GM23338 (cell line): ENCODE data around the gene DTX1. TPM values are rescaled to one million over a fixed set of nuclear protein-coding genes. Genes with fewer than 3 reads are reported as not detected.

Experiments used
- ATAC-seq: fragments of 200-7000 bp; cut with Tn5 transposase; 3 replicates; pipeline ENCODE4 v1.9.1; 2020
- DNase-seq: peaks from one replicate; pipeline ENCODE4 v3.0.0-alpha.2; 2015; ENCODE audit warnings: low spot score
- H2AFZ ChIP-seq: fragments of 200-600 bp; sonication (generic); 2 replicates; pipeline ENCODE4 v1.8.0; 2016; ENCODE audit warnings: antibody characterized with exemption, mild to moderate bottlenecking, moderate library complexity
- H3F3A ChIP-seq: fragments of 200-600 bp; sonication (generic); replicated peaks from 2 replicates; pipeline ENCODE4 v1.8.0; 2017; ENCODE audit warnings: antibody characterized with exemption, mixed run types, low read depth
- H3K27ac ChIP-seq: fragments of 200-600 bp; sonication (generic); 2 replicates; pipeline ENCODE4 v1.6.1; 2016; ENCODE audit warnings: low read depth
- H3K27me3 ChIP-seq: fragments of 200-600 bp; sonication (generic); 2 replicates; pipeline ENCODE4 v1.8.0; 2016; ENCODE audit warnings: mild to moderate bottlenecking, mixed run types, moderate library complexity; ENCODE audit not compliant: insufficient read depth
- H3K36me3 ChIP-seq: fragments of 200-600 bp; sonication (generic); 2 replicates; pipeline ENCODE4 v1.8.0; 2016; ENCODE audit warnings: mild to moderate bottlenecking; ENCODE audit not compliant: insufficient read depth
- H3K4me1 ChIP-seq: fragments of 200-600 bp; sonication (generic); 2 replicates; pipeline ENCODE4 v1.8.0; 2016; ENCODE audit warnings: mild to moderate bottlenecking, moderate library complexity; ENCODE audit not compliant: insufficient read depth
- H3K4me2 ChIP-seq: fragments of 200-600 bp; sonication (generic); 2 replicates; pipeline ENCODE4 v1.7.1; 2017; ENCODE audit warnings: mixed run types
- H3K4me3 ChIP-seq: fragments of 200-600 bp; sonication (generic); 2 replicates; pipeline ENCODE4 v1.6.1; 2016; ENCODE audit warnings: mixed run types
- H3K79me2 ChIP-seq: fragments of 200-600 bp; sonication (generic); replicated peaks from 2 replicates; pipeline ENCODE4 v1.8.0; 2017; ENCODE audit warnings: mild to moderate bottlenecking; ENCODE audit not compliant: insufficient read depth
- H3K9me2 ChIP-seq: fragments of 200-600 bp; sonication (generic); 2 replicates; pipeline ENCODE4 v1.8.0; 2017; ENCODE audit not compliant: insufficient read depth
- H4K20me1 ChIP-seq: fragments of 200-600 bp; sonication (generic); replicated peaks from 2 replicates; pipeline ENCODE4 v1.8.0; 2017; ENCODE audit warnings: mild to moderate bottlenecking; ENCODE audit not compliant: insufficient read depth
- H3K27ac Mint-ChIP-seq: 2 replicates; pipeline ENCODE4 v1.8.0; 2020; ENCODE audit warnings: inconsistent platforms, mild to moderate bottlenecking, moderate library complexity, mixed read lengths
- H3K27me3 Mint-ChIP-seq: 3 replicates; pipeline ENCODE4 v1.8.0; 2022; ENCODE audit warnings: low read depth, mild to moderate bottlenecking, moderate library complexity, mixed read lengths, inconsistent platforms; ENCODE audit not compliant: insufficient read depth, poor library complexity
- H3K36me3 Mint-ChIP-seq: 3 replicates; pipeline ENCODE4 v1.8.0; 2021; ENCODE audit warnings: low read depth, mild to moderate bottlenecking, inconsistent platforms, moderate library complexity, mixed read lengths
- H3K4me1 Mint-ChIP-seq: 3 replicates; pipeline ENCODE4 v1.8.0; 2020; ENCODE audit warnings: mild to moderate bottlenecking, inconsistent platforms, mixed read lengths
- H3K4me3 Mint-ChIP-seq: 3 replicates; pipeline ENCODE4 v1.8.0; 2021; ENCODE audit warnings: moderate library complexity, mild to moderate bottlenecking, inconsistent platforms, mixed read lengths
- H3K9me3 Mint-ChIP-seq: 3 replicates; pipeline ENCODE4 v1.8.0; 2020; ENCODE audit warnings: moderate library complexity, mild to moderate bottlenecking, inconsistent platforms, mixed read lengths
- EZH2 ChIP-seq: fragments of 200-600 bp; sonication (generic); IDR thresholded peaks from one replicate; pipeline ENCODE4 v1.8.0; 2017; ENCODE audit warnings: antibody characterized with exemption, mild to moderate bottlenecking, low read depth; ENCODE audit not compliant: unreplicated experiment
- JUNB ChIP-seq: IDR thresholded peaks from one replicate; pipeline ENCODE4 v1.6.1; 2016; ENCODE audit warnings: antibody characterized with exemption; ENCODE audit not compliant: unreplicated experiment
- NANOG ChIP-seq: IDR thresholded peaks from 2 replicates; pipeline ENCODE4 v1.6.1; 2016; ENCODE audit warnings: antibody characterized with exemption, borderline replicate concordance
- STAT1 ChIP-seq: IDR thresholded peaks from one replicate; pipeline ENCODE4 v1.6.1; 2016; ENCODE audit warnings: antibody characterized with exemption; ENCODE audit not compliant: unreplicated experiment
- ZNF114 ChIP-seq: fragments of 250-450 bp; sonication (Bioruptor Pico); IDR thresholded peaks from 2 replicates; pipeline ENCODE4 v1.5.0; 2020; ENCODE audit warnings: mild to moderate bottlenecking, moderate library complexity
- ZNF331 ChIP-seq: fragments of 250-450 bp; sonication (Bioruptor Pico); IDR thresholded peaks from 2 replicates; pipeline ENCODE4 v1.5.0; 2020; ENCODE audit warnings: low read depth, mild to moderate bottlenecking, moderate library complexity
- polyA plus RNA-seq: library from polyadenylated mRNA; unstranded; fragments of >200 nt; fragmentation: Nextera tagmentation; extraction: Ambion mirVana; gene quantifications from 2 replicates; pipeline ENCODE4 v1.2.1, GENCODE V29; 2016
- total RNA-seq: library from RNA; depleted of rRNA; stranded (reverse); fragments of >200 nt; shearing (Covaris generic); gene quantifications from 2 replicates; pipeline ENCODE4 v1.2.3, GENCODE V29; 2014
- TF ChIP-seq, protein P1 (sequence below), 2 experiments: fragments of 200-600 bp in 1 of 2; sonication (generic) in 1 of 2; conservative IDR thresholded peaks; 2 replicates each; pipeline versions ENCODE4 v1.5.1 to v1.6.1; 2016 to 2017; ENCODE audit warnings: antibody characterized with exemption in 2 of 2, low read depth in 2 of 2, mild to moderate bottlenecking in 2 of 2, moderate library complexity in 1 of 2
- TF ChIP-seq, protein P2 (sequence below): IDR thresholded peaks from one replicate; pipeline ENCODE4 v1.6.1; 2018; ENCODE audit warnings: antibody characterized with exemption; ENCODE audit not compliant: unreplicated experiment
- TF ChIP-seq, protein P3 (sequence below): fragments of 250-450 bp; sonication (Bioruptor Pico); IDR thresholded peaks from 2 replicates; pipeline ENCODE4 v1.5.0; 2020; ENCODE audit warnings: mild to moderate bottlenecking, moderate library complexity

The DTX1 gene
- total and polyA plus RNA-seq, 2 experiments from 2014 or later, result 1.6 to 9.0 TPM

DNA sequence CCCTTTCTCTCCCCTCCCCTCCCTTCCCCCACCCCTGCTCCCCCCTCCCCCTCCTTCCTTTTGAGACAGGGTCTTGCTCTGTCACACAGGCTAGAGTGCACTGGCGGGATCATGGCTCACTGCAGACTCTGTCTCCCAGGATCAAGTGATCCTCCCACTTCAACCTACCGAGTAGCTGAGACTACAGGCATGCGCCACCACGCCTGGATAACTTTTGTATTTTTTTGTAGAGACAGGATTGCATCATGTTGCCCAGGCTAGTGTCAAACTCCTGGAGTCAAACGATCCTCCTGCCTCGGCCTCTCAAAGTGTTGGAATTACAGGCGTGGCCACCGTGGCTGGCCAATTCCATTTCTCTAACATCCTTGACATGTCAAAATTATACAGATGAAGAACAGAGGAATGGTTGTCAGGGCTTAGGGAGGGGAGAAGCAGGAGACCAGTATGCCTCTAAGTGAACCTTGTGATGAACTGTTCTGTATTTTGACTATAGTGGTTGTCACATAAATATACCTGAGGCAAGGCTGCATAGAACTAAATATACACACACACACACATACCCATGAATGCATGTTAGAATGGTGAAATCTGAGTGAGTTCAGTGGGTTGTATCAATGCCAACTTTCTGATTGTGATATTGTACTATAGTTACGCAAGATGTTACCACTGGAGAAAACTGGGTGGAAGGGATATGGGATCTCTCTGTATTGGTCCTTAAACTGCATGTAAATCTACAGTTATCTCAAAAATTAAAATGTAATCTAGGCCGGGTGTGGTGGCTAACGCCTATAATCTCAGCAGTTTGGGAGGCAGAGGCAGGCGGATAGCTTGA, 89.4 kb downstream of the DTX1 start:
- H3K9me3 Mint-ChIP-seq, result peaks cover 8% of the 10 kb centered on the region; the same call in 2 of the 3 replicates
- Histone ChIP-seq H3F3A (no peaks in the 10 kb centered on the region), H3K36me3 (no peaks in the 10 kb centered on the region), H3K4me2 (no peak overlapping the region), H3K9me2 (no peaks in the 10 kb centered on the region), H3K27ac (no peak overlapping the region), H2AFZ (no peak overlapping the region), H4K20me1 (no peaks in the 10 kb centered on the region), H3K4me3 (no peak overlapping the region), H3K27me3 (peaks cover 2% of the 10 kb centered on the region), H3K4me1 (peaks cover 12% of the 10 kb centered on the region), H3K79me2 (no peaks in the 10 kb centered on the region)
- peak overlapping the region; percentile 40; the same call in 1 of the 2 replicates for H3K27ac Mint-ChIP-seq
- no peak overlapping the region for H3K4me3 Mint-ChIP-seq
- DNase-seq, result no peak
- no peak for ATAC-seq
- TF ChIP-seq, protein P1, sequence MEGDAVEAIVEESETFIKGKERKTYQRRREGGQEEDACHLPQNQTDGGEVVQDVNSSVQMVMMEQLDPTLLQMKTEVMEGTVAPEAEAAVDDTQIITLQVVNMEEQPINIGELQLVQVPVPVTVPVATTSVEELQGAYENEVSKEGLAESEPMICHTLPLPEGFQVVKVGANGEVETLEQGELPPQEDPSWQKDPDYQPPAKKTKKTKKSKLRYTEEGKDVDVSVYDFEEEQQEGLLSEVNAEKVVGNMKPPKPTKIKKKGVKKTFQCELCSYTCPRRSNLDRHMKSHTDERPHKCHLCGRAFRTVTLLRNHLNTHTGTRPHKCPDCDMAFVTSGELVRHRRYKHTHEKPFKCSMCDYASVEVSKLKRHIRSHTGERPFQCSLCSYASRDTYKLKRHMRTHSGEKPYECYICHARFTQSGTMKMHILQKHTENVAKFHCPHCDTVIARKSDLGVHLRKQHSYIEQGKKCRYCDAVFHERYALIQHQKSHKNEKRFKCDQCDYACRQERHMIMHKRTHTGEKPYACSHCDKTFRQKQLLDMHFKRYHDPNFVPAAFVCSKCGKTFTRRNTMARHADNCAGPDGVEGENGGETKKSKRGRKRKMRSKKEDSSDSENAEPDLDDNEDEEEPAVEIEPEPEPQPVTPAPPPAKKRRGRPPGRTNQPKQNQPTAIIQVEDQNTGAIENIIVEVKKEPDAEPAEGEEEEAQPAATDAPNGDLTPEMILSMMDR (conservative IDR thresholded peaks at IDR 0.05; ENCODE audit: low read depth in 2 of 2), result no peak
- H3K27me3 Mint-ChIP-seq, result peaks cover 8% of the 10 kb centered on the region
- peaks cover 19% of the 10 kb centered on the region for H3K4me1 Mint-ChIP-seq
- H3K36me3 Mint-ChIP-seq, result peaks cover 4% of the 10 kb centered on the region; the same call in 1 of the 3 replicates

DNA sequence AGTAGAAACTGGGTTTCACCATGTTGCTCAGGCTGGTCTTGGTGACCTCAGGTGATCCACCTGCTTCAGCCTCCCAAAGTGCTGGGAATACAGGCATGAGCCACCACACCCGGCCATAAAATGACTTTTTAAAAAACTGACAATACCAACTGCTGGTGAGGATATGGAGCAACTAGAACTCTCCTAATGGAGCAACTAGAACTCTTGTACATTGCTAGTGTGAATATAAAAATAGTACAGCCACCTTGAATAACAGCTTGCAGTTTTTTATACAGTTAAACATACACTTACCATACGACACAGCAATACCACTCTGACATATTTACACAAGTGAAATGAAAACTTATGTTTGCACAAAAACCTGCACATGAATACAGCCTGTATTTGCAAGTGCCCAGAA, 90.5 kb downstream of the DTX1 start:
- ATAC-seq (no peak), DNase-seq (no peak)
- peaks cover 8% of the 10 kb centered on the region; the same call in 2 of the 3 replicates for H3K9me3 Mint-ChIP-seq
- H3K36me3 Mint-ChIP-seq, result peaks cover 4% of the 10 kb centered on the region; the same call in 2 of the 3 replicates
- H3K27ac ChIP-seq, result no peak overlapping the region
- no peak overlapping the region for H3K4me2 ChIP-seq
- H3K27me3 ChIP-seq, result peaks cover 13% of the 10 kb centered on the region
- H3K9me2 ChIP-seq, result no peaks in the 10 kb centered on the region
- H3K79me2 ChIP-seq, result no peaks in the 10 kb centered on the region
- peaks cover 10% of the 10 kb centered on the region for H3K27me3 Mint-ChIP-seq
- no peak overlapping the region for H3K4me3 Mint-ChIP-seq
- peaks cover 13% of the 10 kb centered on the region for H3K4me1 ChIP-seq
- no peaks in the 10 kb centered on the region for H4K20me1 ChIP-seq
- 0 out of 2 replicates have a peak, but pooled peaks cover 2% of the 10 kb centered on the region for H3F3A ChIP-seq
- H3K27ac Mint-ChIP-seq, result no peak overlapping the region
- no peak overlapping the region for H3K4me3 ChIP-seq
- H2AFZ ChIP-seq, result no peak overlapping the region
- H3K4me1 Mint-ChIP-seq, result peaks cover 21% of the 10 kb centered on the region
- H3K36me3 ChIP-seq, result no peaks in the 10 kb centered on the region
- no peak for TF ChIP-seq NANOG
- TF ChIP-seq STAT1, result no peak
- no peak for TF ChIP-seq ZNF331 (CRISPR knock-in tag)
- TF ChIP-seq JUNB, result no peak
- TF ChIP-seq, protein P2, sequence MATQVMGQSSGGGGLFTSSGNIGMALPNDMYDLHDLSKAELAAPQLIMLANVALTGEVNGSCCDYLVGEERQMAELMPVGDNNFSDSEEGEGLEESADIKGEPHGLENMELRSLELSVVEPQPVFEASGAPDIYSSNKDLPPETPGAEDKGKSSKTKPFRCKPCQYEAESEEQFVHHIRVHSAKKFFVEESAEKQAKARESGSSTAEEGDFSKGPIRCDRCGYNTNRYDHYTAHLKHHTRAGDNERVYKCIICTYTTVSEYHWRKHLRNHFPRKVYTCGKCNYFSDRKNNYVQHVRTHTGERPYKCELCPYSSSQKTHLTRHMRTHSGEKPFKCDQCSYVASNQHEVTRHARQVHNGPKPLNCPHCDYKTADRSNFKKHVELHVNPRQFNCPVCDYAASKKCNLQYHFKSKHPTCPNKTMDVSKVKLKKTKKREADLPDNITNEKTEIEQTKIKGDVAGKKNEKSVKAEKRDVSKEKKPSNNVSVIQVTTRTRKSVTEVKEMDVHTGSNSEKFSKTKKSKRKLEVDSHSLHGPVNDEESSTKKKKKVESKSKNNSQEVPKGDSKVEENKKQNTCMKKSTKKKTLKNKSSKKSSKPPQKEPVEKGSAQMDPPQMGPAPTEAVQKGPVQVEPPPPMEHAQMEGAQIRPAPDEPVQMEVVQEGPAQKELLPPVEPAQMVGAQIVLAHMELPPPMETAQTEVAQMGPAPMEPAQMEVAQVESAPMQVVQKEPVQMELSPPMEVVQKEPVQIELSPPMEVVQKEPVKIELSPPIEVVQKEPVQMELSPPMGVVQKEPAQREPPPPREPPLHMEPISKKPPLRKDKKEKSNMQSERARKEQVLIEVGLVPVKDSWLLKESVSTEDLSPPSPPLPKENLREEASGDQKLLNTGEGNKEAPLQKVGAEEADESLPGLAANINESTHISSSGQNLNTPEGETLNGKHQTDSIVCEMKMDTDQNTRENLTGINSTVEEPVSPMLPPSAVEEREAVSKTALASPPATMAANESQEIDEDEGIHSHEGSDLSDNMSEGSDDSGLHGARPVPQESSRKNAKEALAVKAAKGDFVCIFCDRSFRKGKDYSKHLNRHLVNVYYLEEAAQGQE, result no peak
- no peak for TF ChIP-seq ZNF114 (CRISPR knock-in tag)
- TF ChIP-seq EZH2, result no peak
- TF ChIP-seq, protein P3, sequence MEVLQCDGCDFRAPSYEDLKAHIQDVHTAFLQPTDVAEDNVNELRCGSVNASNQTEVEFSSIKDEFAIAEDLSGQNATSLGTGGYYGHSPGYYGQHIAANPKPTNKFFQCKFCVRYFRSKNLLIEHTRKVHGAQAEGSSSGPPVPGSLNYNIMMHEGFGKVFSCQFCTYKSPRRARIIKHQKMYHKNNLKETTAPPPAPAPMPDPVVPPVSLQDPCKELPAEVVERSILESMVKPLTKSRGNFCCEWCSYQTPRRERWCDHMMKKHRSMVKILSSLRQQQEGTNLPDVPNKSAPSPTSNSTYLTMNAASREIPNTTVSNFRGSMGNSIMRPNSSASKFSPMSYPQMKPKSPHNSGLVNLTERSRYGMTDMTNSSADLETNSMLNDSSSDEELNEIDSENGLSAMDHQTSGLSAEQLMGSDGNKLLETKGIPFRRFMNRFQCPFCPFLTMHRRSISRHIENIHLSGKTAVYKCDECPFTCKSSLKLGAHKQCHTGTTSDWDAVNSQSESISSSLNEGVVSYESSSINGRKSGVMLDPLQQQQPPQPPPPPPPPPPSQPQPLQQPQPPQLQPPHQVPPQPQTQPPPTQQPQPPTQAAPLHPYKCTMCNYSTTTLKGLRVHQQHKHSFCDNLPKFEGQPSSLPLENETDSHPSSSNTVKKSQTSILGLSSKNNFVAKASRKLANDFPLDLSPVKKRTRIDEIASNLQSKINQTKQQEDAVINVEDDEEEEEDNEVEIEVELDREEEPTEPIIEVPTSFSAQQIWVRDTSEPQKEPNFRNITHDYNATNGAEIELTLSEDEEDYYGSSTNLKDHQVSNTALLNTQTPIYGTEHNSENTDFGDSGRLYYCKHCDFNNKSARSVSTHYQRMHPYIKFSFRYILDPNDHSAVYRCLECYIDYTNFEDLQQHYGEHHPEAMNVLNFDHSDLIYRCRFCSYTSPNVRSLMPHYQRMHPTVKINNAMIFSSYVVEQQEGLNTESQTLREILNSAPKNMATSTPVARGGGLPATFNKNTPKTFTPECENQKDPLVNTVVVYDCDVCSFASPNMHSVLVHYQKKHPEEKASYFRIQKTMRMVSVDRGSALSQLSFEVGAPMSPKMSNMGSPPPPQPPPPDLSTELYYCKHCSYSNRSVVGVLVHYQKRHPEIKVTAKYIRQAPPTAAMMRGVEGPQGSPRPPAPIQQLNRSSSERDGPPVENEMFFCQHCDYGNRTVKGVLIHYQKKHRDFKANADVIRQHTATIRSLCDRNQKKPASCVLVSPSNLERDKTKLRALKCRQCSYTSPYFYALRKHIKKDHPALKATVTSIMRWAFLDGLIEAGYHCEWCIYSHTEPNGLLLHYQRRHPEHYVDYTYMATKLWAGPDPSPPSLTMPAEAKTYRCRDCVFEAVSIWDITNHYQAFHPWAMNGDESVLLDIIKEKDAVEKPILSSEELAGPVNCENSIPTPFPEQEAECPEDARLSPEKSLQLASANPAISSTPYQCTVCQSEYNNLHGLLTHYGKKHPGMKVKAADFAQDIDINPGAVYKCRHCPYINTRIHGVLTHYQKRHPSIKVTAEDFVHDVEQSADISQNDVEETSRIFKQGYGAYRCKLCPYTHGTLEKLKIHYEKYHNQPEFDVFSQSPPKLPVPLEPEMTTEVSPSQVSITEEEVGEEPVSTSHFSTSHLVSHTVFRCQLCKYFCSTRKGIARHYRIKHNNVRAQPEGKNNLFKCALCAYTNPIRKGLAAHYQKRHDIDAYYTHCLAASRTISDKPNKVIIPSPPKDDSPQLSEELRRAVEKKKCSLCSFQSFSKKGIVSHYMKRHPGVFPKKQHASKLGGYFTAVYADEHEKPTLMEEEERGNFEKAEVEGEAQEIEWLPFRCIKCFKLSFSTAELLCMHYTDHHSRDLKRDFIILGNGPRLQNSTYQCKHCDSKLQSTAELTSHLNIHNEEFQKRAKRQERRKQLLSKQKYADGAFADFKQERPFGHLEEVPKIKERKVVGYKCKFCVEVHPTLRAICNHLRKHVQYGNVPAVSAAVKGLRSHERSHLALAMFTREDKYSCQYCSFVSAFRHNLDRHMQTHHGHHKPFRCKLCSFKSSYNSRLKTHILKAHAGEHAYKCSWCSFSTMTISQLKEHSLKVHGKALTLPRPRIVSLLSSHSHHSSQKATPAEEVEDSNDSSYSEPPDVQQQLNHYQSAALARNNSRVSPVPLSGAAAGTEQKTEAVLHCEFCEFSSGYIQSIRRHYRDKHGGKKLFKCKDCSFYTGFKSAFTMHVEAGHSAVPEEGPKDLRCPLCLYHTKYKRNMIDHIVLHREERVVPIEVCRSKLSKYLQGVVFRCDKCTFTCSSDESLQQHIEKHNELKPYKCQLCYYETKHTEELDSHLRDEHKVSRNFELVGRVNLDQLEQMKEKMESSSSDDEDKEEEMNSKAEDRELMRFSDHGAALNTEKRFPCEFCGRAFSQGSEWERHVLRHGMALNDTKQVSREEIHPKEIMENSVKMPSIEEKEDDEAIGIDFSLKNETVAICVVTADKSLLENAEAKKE (CRISPR knock-in tag), result no peak
